Erythroblast (primary cell): ENCODE results near the gene MDH1.
"Not testable (repeated sequence)": the region's sequence is repeated elsewhere in the genome, so short reads cannot be mapped to it uniquely, and the experiment has no call there.

Experiments used
- DNase-seq, 2 experiments: peaks; one replicate each; lab custom pipeline; 2025; lab: John Stamatoyannopoulos, UW
- GATA1 ChIP-seq: IDR thresholded peaks from 2 replicates; pipeline ENCODE4 v1.6.1; 2011; ENCODE audit warnings: low read depth, mild to moderate bottlenecking, control low read depth, low read length, moderate library complexity
- POLR2A ChIP-seq: IDR thresholded peaks from 2 replicates; pipeline ENCODE4 v1.6.1; 2011; ENCODE audit warnings: mild to moderate bottlenecking, low read length

The MDH1 gene

GRCh38 chr2:63604666-63605065 is 15.9 kb downstream of the MDH1 start:
- TF ChIP-seq GATA1 (no peak), POLR2A (no peak)
- DNase-seq, result no peak

- not testable (repeated sequence) for DNase-seq
Observed at GRCh38 chr2:63608865-63609264, 20.1 kb downstream of the MDH1 start.

- no peak for DNase-seq
Observed at GRCh38 chr2:63610525-63610924, 21.8 kb downstream of the MDH1 start.

GRCh38 chr2:63613391-63613901 is 24.7 kb downstream of the MDH1 start:
- TF ChIP-seq GATA1, result no peak
- TF ChIP-seq POLR2A, result no peak
- DNase-seq, result no peak

More at GRCh38 chr2:63610525-63610924, 21.8 kb downstream of the MDH1 start:
- TF ChIP-seq POLR2A (no peak), GATA1 (no peak)

GRCh38 chr2:63614448-63614968 is 25.7 kb downstream of the MDH1 start:
- DNase-seq, result no peak

GRCh38 chr2:63614983-63615945 is 26.5 kb downstream of the MDH1 start:
- TF ChIP-seq POLR2A, result no peak
- TF ChIP-seq GATA1, result no peak
- no peak for DNase-seq

More at GRCh38 chr2:63614448-63614968, 25.7 kb downstream of the MDH1 start:
- TF ChIP-seq POLR2A, result no peak
- TF ChIP-seq GATA1, result no peak

- TF ChIP-seq POLR2A (no peak), GATA1 (no peak)
- no peak for DNase-seq
Observed at GRCh38 chr2:63617366-63617765, 28.6 kb downstream of the MDH1 start.

GRCh38 chr2:63619328-63619727 is 30.6 kb downstream of the MDH1 start:
- DNase-seq, result no peak
- no peak for TF ChIP-seq POLR2A
- TF ChIP-seq GATA1, result no peak

- DNase-seq, result no peak
- no peak for TF ChIP-seq POLR2A
- TF ChIP-seq GATA1, result no peak
Observed at GRCh38 chr2:63622751-63623150, 34.0 kb downstream of the MDH1 start.

GRCh38 chr2:63623763-63624162 is 35.0 kb downstream of the MDH1 start:
- not testable (repeated sequence) for DNase-seq

- no peak for TF ChIP-seq POLR2A
- no peak for DNase-seq
Observed at GRCh38 chr2:63627866-63628265, 39.1 kb downstream of the MDH1 start.

- TF ChIP-seq GATA1, result no peak
- TF ChIP-seq POLR2A, result no peak
Observed at GRCh38 chr2:63628403-63628942, 39.7 kb downstream of the MDH1 start.

GRCh38 chr2:63631501-63631900 is 42.7 kb downstream of the MDH1 start:
- TF ChIP-seq GATA1 (no peak), POLR2A (no peak)
- DNase-seq, result peak in 1 of 2 experiments; percentile 14

More at GRCh38 chr2:63628403-63628942, 39.7 kb downstream of the MDH1 start:
- DNase-seq, result no peak

GRCh38 chr2:63632382-63632781 is 43.6 kb downstream of the MDH1 start:
- no peak for DNase-seq
- TF ChIP-seq GATA1, result no peak

GRCh38 chr2:63639344-63639743 is 50.6 kb downstream of the MDH1 start:
- no peak for DNase-seq
- TF ChIP-seq POLR2A, result no peak
- no peak for TF ChIP-seq GATA1
